PFSK-1 (cell line): ENCODE data around the gene BRF1.

Experiments
- FOXP2 ChIP-seq: optimal IDR thresholded peaks from 2 replicates; pipeline ENCODE3; 2011; ENCODE audit warnings: borderline replicate concordance, control low read depth, inconsistent platforms; ENCODE audit not compliant: insufficient read depth; ENCODE audit errors: extremely low read length, extremely low read depth
- POLR2AphosphoS5 ChIP-seq: IDR thresholded peaks from 2 replicates; pipeline ENCODE4 v1.6.1; 2012; ENCODE audit warnings: low read depth, mild to moderate bottlenecking, control low read depth, low read length, moderate library complexity
- REST ChIP-seq, 2 experiments: IDR thresholded peaks; 2 replicates each; pipeline versions ENCODE4 v1.6.1 to v1.8.0; 2011 to 2012; ENCODE audit warnings: low read depth in 2 of 2, low read length in 2 of 2, control low read depth in 1 of 2, inconsistent platforms in 1 of 2, mild to moderate bottlenecking in 1 of 2, moderate library complexity in 1 of 2; ENCODE audit not compliant: insufficient read depth in 1 of 2
- SIN3A ChIP-seq: IDR thresholded peaks from 2 replicates; pipeline ENCODE4 v1.6.1; 2012; ENCODE audit warnings: mild to moderate bottlenecking, low read length, moderate library complexity, borderline replicate concordance; ENCODE audit not compliant: insufficient read depth
- TAF1 ChIP-seq: IDR thresholded peaks from 2 replicates; pipeline ENCODE4 v1.6.1; 2012; ENCODE audit warnings: low read length, control low read depth, borderline replicate concordance; ENCODE audit not compliant: insufficient read depth

BRF1 gene

DNA sequence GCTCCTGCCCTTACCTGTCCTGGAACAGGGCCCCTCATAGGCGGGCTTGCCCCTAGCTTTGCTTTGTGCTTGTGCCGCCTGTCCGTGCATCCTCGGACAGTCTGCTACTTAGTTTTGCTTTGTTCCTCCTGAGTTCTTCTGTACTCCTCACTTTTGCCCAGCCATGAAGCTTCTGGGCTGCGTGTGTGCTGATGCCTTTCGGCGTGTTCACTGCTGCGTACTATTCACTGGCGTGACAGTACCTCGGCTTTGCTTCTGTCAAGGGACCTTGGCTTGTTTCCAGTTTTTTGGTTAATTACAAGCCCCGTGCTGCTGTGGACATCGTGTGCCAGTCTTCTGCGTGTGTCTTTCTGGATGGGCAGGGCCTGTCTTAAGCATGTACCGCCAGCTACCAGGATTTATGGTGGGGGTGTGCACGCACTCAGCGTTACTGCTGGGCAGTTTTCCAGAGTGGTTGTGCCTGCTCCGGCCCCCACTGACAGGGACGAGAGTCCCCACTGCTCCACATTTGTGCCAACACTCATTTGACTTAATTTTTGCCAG is 16.2 kb upstream of the BRF1 start:
- TF ChIP-seq REST (IDR thresholded peaks at IDR 0.05; ENCODE audit: insufficient read depth in 1 of 2, low read depth in 2 of 2, low read length in 2 of 2) (no peak), POLR2AphosphoS5 (no peak), TAF1 (no peak), SIN3A (no peak), FOXP2 (no peak)

DNA sequence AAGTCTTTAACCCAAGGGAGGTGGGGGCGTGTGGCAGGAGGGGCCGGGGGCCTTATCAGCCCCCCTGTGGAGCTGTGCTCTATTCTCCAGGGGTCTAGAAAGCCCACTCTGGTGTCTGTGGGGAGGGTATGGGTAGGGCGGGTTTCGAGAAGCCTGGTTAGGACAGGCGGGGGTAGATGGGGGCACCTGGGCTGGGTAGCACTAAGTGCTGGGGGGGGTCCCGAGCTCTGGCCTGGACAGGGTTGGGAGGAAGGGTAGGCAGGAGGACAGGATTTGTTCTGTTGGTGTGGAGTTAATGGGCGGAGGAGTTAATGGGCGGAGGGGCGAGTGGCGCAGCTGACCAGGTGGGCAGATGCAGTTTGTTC is 15.8 kb upstream of the BRF1 start:
- TF ChIP-seq SIN3A = no peak
- no peak for TF ChIP-seq REST (IDR thresholded peaks at IDR 0.05; ENCODE audit: insufficient read depth in 1 of 2, low read depth in 2 of 2, low read length in 2 of 2)
- no peak for TF ChIP-seq POLR2AphosphoS5
- TF ChIP-seq TAF1 = no peak

DNA sequence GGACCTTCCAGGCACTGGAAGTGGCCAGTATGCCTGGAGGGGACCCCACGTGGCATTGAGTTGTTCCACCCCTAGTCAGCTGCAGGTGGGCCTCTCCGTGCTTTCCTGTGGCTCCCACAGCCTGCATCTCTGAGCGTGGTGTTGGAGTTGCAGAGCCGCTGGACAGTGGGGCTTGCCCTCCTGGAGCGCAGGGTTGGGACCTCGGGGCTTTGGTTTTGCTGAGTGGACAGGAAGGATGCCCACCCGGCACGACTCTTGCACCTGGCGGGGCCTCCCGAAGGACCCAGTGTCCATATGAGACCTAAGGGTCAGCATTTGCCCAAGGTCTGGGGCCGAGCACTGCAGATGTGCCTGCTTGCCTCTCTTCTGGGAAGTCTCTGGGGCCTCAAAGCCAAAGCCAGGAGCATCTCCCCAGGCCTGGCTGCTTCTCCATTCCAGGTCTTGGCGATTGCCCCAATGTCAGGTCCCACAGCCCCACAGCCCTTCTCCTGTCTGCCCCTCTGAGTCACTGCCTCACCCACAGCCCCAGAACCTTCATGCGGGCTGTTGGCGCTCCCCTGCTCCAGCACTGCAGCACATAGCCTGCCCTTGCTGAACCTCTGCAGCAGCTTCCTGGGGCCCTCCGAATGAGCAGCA is 15.3 kb upstream of the BRF1 start:
- TF ChIP-seq POLR2AphosphoS5 = no peak
- TF ChIP-seq REST (IDR thresholded peaks at IDR 0.05; ENCODE audit: insufficient read depth in 1 of 2, low read depth in 2 of 2, low read length in 2 of 2) = no peak
- no peak for TF ChIP-seq FOXP2
- no peak for TF ChIP-seq SIN3A
- no peak for TF ChIP-seq TAF1

DNA sequence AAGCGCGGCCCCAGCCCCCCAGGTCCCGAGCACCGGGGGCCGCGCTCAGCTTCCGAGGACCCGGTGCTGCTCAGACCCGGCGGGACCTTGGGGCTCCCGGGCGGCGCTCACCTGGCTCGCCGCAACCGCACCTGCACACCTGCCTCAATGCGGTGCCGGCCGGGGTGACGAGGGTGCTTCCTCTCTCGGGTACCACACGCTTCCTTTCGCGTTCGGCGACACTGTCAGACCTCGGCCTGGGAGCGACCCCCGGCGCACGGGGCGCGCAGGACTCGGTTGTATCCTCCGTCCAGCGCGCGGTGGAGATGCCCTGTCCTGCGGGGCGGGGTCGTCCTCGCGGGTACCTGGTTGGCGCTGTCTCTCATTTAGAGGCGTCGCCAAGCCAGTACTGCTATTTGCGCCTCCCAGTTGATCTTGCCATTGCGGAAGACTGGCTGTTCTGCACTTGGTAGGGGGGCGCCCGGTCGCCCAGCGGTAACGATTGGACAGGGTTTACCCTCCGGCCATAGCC is 14.5 kb upstream of the BRF1 start:
- TF ChIP-seq TAF1 (no peak), SIN3A (no peak), POLR2AphosphoS5 (no peak), REST (IDR thresholded peaks at IDR 0.05; ENCODE audit: insufficient read depth in 1 of 2, low read depth in 2 of 2, low read length in 2 of 2) (no peak), FOXP2 (no peak)
